HepG2 (cell line): Measurements from ENCODE around the gene ZFP64. TPM values are rescaled to one million over a fixed set of nuclear protein-coding genes. Genes with fewer than 3 reads are reported as not detected.

ENCODE experiments used
- AFF4 ChIP-seq: sonication (generic); formaldehyde crosslinking; IDR thresholded peaks from 2 replicates; pipeline ENCODE4 v1.4.0; 2020; ENCODE audit warnings: missing genetic modification reagents
- BORCS8-MEF2B ChIP-seq: sonication (generic); formaldehyde crosslinking; IDR thresholded peaks from 2 replicates; pipeline ENCODE4 v1.8.0; 2022; ENCODE audit warnings: mild to moderate bottlenecking, missing genetic modification reagents
- CHCHD3 ChIP-seq: sonication (generic); formaldehyde crosslinking; IDR thresholded peaks from 2 replicates; pipeline ENCODE4 v1.8.0; 2022; ENCODE audit warnings: mild to moderate bottlenecking, missing genetic modification reagents, moderate library complexity
- DRAP1 ChIP-seq: IDR thresholded peaks from 2 replicates; pipeline ENCODE4 v1.6.1; 2016; ENCODE audit warnings: missing genetic modification reagents, missing compliant biosample characterization
- HNF1B ChIP-seq: sonication (generic); formaldehyde crosslinking; IDR thresholded peaks from 2 replicates; pipeline ENCODE4 v1.5.1; 2020; ENCODE audit warnings: mild to moderate bottlenecking, moderate library complexity, missing genetic modification reagents
- MLXIP ChIP-seq: sonication (generic); formaldehyde crosslinking; IDR thresholded peaks from 2 replicates; pipeline ENCODE4 v1.9.0; 2021; ENCODE audit warnings: missing genetic modification reagents, borderline replicate concordance
- PHF5A ChIP-seq: IDR thresholded peaks from one replicate; pipeline ENCODE4 v1.6.1; 2018; ENCODE audit warnings: low read depth, missing genetic modification reagents; ENCODE audit not compliant: unreplicated experiment
- RORA ChIP-seq: sonication (generic); formaldehyde crosslinking; IDR thresholded peaks from 2 replicates; pipeline ENCODE4 v1.5.0; 2020; ENCODE audit warnings: mild to moderate bottlenecking, missing genetic modification reagents, moderate library complexity
- STAT5B ChIP-seq: sonication (generic); formaldehyde crosslinking; IDR thresholded peaks from 2 replicates; pipeline ENCODE4 v1.4.0; 2020; ENCODE audit warnings: missing genetic modification reagents
- TAF15 ChIP-seq: fragments of 200-400 bp; formaldehyde crosslinking; IDR thresholded peaks from one replicate; pipeline ENCODE4 v1.6.1; 2018; ENCODE audit warnings: mild to moderate bottlenecking, low read depth, low read length; ENCODE audit not compliant: poor library complexity, severe bottlenecking
- ZNF136 ChIP-seq: sonication (generic); formaldehyde crosslinking; IDR thresholded peaks from 2 replicates; pipeline ENCODE4 v1.8.1; 2022; ENCODE audit warnings: low read depth, mild to moderate bottlenecking, moderate library complexity, missing genetic modification reagents
- ZNF446 ChIP-seq: sonication (generic); formaldehyde crosslinking; IDR thresholded peaks from 2 replicates; pipeline ENCODE4 v1.5.0; 2020; ENCODE audit warnings: mild to moderate bottlenecking, missing genetic modification reagents
- ZNF878 ChIP-seq: sonication (generic); formaldehyde crosslinking; IDR thresholded peaks from 2 replicates; pipeline ENCODE4 v1.8.1; 2023; ENCODE audit warnings: mild to moderate bottlenecking, missing genetic modification reagents, moderate library complexity
- ZSCAN31 ChIP-seq: sonication (generic); formaldehyde crosslinking; IDR thresholded peaks from 2 replicates; pipeline ENCODE4 v1.5.0; 2020; ENCODE audit warnings: low read depth, mild to moderate bottlenecking, missing genetic modification reagents
- ZZZ3 ChIP-seq: sonication (generic); formaldehyde crosslinking; IDR thresholded peaks from 2 replicates; pipeline ENCODE4 v1.4.0; 2020; ENCODE audit warnings: missing genetic modification reagents, mild to moderate bottlenecking, borderline replicate concordance
- polyA plus RNA-seq, 8 experiments: library from polyadenylated mRNA; depleted of rRNA in 3 of 8; stranded (reverse) in 7 of 8; unstranded in 1 of 8; fragments of >200 nt; fragmentation: Illumina TruSeq in 4 of 8; extraction: Trizol in 4 of 8; gene quantifications; 2 replicates each; pipeline versions ENCODE4 v1.2.1 to v1.2.3, GENCODE V29; 2011 to 2016; ENCODE audit warnings: low read depth in 4 of 8, missing spikeins in 1 of 8, mixed read lengths in 1 of 8; ENCODE audit not compliant: insufficient read depth in 1 of 8
- total RNA-seq, 5 experiments: library from RNA; depleted of rRNA; stranded (reverse); fragments of >200 nt; fragmentation: Illumina TruSeq; extraction: Trizol; gene quantifications; 2 replicates each; pipeline ENCODE4 v1.2.3, GENCODE V29; 2016; ENCODE audit warnings: low read depth in 1 of 5
- TF ChIP-seq, protein P1 (sequence below): sonication (generic); formaldehyde crosslinking; IDR thresholded peaks from 2 replicates; pipeline ENCODE4 v1.4.0; 2020; ENCODE audit warnings: mild to moderate bottlenecking, low read depth, missing genetic modification reagents

The ZFP64 gene
- total and polyA plus RNA-seq, 2 of the 13 experiments (the other 11 are each of a cell fraction or from before 2014, with no cell fraction given): 12.0 to 24.3 TPM

GRCh38 chr20:52191916-52192718 lies 538 bp upstream of the ZFP64 start (continued):
- TF ChIP-seq MLXIP (CRISPR knock-in tag): no peak
- TF ChIP-seq TAF15: no peak
- 0 out of 2 replicates have a peak, but pooled peaks have one; percentile 8 for TF ChIP-seq STAT5B (CRISPR knock-in tag)
- no peak for TF ChIP-seq AFF4 (CRISPR knock-in tag)
- TF ChIP-seq BORCS8-MEF2B (CRISPR knock-in tag): peak; percentile 93
- peak; percentile 18; the same call in 1 of the 2 replicates for TF ChIP-seq ZNF136 (CRISPR knock-in tag)
- no peak for TF ChIP-seq PHF5A (CRISPR knock-in tag)
- TF ChIP-seq DRAP1 (CRISPR knock-in tag): peak; percentile 17; the same call in 1 of the 2 replicates
- TF ChIP-seq, protein P1, sequence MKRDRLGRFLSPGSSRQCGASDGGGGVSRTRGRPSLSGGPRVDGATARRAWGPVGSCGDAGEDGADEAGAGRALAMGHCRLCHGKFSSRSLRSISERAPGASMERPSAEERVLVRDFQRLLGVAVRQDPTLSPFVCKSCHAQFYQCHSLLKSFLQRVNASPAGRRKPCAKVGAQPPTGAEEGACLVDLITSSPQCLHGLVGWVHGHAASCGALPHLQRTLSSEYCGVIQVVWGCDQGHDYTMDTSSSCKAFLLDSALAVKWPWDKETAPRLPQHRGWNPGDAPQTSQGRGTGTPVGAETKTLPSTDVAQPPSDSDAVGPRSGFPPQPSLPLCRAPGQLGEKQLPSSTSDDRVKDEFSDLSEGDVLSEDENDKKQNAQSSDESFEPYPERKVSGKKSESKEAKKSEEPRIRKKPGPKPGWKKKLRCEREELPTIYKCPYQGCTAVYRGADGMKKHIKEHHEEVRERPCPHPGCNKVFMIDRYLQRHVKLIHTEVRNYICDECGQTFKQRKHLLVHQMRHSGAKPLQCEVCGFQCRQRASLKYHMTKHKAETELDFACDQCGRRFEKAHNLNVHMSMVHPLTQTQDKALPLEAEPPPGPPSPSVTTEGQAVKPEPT (CRISPR knock-in tag): no peak; the same call in none of the 2 replicates
- TF ChIP-seq CHCHD3 (CRISPR knock-in tag): 0 out of 2 replicates have a peak, but pooled peaks have one; percentile 69
- TF ChIP-seq ZSCAN31 (CRISPR knock-in tag): peak; percentile 93
- TF ChIP-seq ZNF878 (CRISPR knock-in tag): peak; percentile 17; the same call in 1 of the 2 replicates
- TF ChIP-seq ZZZ3 (CRISPR knock-in tag): no peak; the same call in 1 of the 2 replicates
- TF ChIP-seq ZNF446: no peak
- TF ChIP-seq RORA (CRISPR knock-in tag): no peak
- no peak; the same call in 1 of the 2 replicates for TF ChIP-seq HNF1B (CRISPR knock-in tag)
